ENCODE results near the gene ABT1. TPM values are rescaled to one million over a fixed set of nuclear protein-coding genes. Genes with fewer than 3 reads are reported as not detected.
A peak's percentile ranks its signal among the peaks of the same experiment; 100 is the strongest.

ABT1 gene
- total RNA-seq, 1 donor from 2014 or later = 8.3 TPM

GRCh38 chr6:26597389-26597766 lies 625 bp downstream of the ABT1 start:
- Histone ChIP-seq H3K4me3 (peak overlapping the region; percentile 88), H3K4me1 (peaks cover 35% of the 10 kb centered on the region), H3K27me3 (ENCODE audit: low read depth) (peaks cover 24% of the 10 kb centered on the region), H3K36me3 (peaks cover 23% of the 10 kb centered on the region), H3K27ac (replicated peaks) (peak overlapping the region; percentile 88), H3K9me3 (replicated peaks) (no peaks in the 10 kb centered on the region)
- DNase-seq = no peak
- TF ChIP-seq CTCF (IDR thresholded peaks at IDR 0.05; ENCODE audit: borderline replicate concordance) = no peak
- intact Hi-C loops (cut with micrococcal nuclease) = loop anchor here (5.0 kb wide), 1 partner anchor 255 kb away; no protein-coding TSS in a partner anchor

DNA sequence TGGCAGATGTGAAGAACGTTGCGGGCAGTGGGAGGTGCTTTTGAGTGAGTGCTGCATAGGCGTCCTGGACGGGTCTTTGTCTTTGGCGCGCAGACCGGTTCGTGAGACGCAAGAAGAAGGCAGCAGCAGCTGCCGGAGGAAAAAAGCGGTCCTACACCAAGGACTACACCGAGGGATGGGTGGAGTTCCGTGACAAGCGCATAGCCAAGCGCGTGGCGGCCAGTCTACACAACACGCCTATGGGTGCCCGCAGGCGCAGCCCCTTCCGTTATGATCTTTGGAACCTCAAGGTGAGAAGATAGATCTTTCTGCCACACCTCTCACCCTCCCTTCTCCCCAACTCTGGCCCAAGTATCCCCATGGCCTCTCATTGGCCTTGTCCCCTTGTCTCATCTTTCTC lies 1.1 kb downstream of the ABT1 start:
- no peak for DNase-seq
- H3K4me3 ChIP-seq = peak overlapping the region; percentile 88
- H3K4me1 ChIP-seq = peaks cover 35% of the 10 kb centered on the region
- intact Hi-C loops (cut with micrococcal nuclease) = loop anchor here (5.0 kb wide), 1 partner anchor 256 kb away; no protein-coding TSS in a partner anchor
- H3K27ac ChIP-seq (replicated peaks) = no peak overlapping the region
- no peaks in the 10 kb centered on the region for H3K9me3 ChIP-seq (replicated peaks)
- peaks cover 23% of the 10 kb centered on the region for H3K36me3 ChIP-seq
- H3K27me3 ChIP-seq (ENCODE audit: low read depth) = peaks cover 20% of the 10 kb centered on the region
- TF ChIP-seq CTCF (IDR thresholded peaks at IDR 0.05; ENCODE audit: borderline replicate concordance) = no peak

- Histone ChIP-seq H3K27me3 (ENCODE audit: low read depth) (peaks cover 15% of the 10 kb centered on the region), H3K36me3 (peaks cover 23% of the 10 kb centered on the region), H3K27ac (replicated peaks) (no peak overlapping the region), H3K4me1 (peaks cover 35% of the 10 kb centered on the region), H3K9me3 (replicated peaks) (no peaks in the 10 kb centered on the region), H3K4me3 (peak overlapping the region; percentile 88)
- no peak for DNase-seq
- intact Hi-C loops (cut with micrococcal nuclease) = loop anchor here (5.0 kb wide), 1 partner anchor 256 kb away; no protein-coding TSS in a partner anchor
- no peak for TF ChIP-seq CTCF (IDR thresholded peaks at IDR 0.05; ENCODE audit: borderline replicate concordance)
These were observed 1.5 kb downstream of the ABT1 start for GRCh38 chr6:26598267-26598666.

- Histone ChIP-seq H3K4me3 (no peak overlapping the region), H3K9me3 (replicated peaks) (no peaks in the 10 kb centered on the region)
- intact Hi-C loops (cut with micrococcal nuclease) = loop anchor here (5.0 kb wide), 1 partner anchor 257 kb away; no protein-coding TSS in a partner anchor
These were observed 2.4 kb downstream of the ABT1 start for GRCh38 chr6:26599134-26599533.

GRCh38 chr6:26599591-26599990 lies 2.8 kb downstream of the ABT1 start:
- peaks cover 35% of the 10 kb centered on the region for H3K4me1 ChIP-seq
- no peak overlapping the region for H3K27ac ChIP-seq (replicated peaks)
- DNase-seq = no peak
- intact Hi-C loops (cut with micrococcal nuclease) = loop anchor here (5.0 kb wide), 1 partner anchor 257 kb away; no protein-coding TSS in a partner anchor
- H3K36me3 ChIP-seq = peaks cover 23% of the 10 kb centered on the region
- peaks cover 2% of the 10 kb centered on the region for H3K27me3 ChIP-seq (ENCODE audit: low read depth)
- no peak for TF ChIP-seq CTCF (IDR thresholded peaks at IDR 0.05; ENCODE audit: borderline replicate concordance)
- no peaks in the 10 kb centered on the region for H3K9me3 ChIP-seq (replicated peaks)
- H3K4me3 ChIP-seq = no peak overlapping the region

More at GRCh38 chr6:26599134-26599533, 2.4 kb downstream of the ABT1 start:
- peaks cover 6% of the 10 kb centered on the region for H3K27me3 ChIP-seq (ENCODE audit: low read depth)
- no peak for TF ChIP-seq CTCF (IDR thresholded peaks at IDR 0.05; ENCODE audit: borderline replicate concordance)
- no peak overlapping the region for H3K27ac ChIP-seq (replicated peaks)
- H3K36me3 ChIP-seq = peaks cover 23% of the 10 kb centered on the region
- peaks cover 35% of the 10 kb centered on the region for H3K4me1 ChIP-seq
- no peak for DNase-seq

Data from left ventricle myocardium inferior (tissue), 1 donor.